ENCODE results near the gene KHDRBS1. TPM values are rescaled to one million over a fixed set of nuclear protein-coding genes. Genes with fewer than 3 reads are reported as not detected.

KHDRBS1 gene
- total and polyA plus RNA-seq, 2 of the 13 experiments (the other 11 are each of a cell fraction or from before 2014, with no cell fraction given) = 25.1 to 39.0 TPM

- peak; percentile 31; the same call in 1 of the 2 replicates for TF ChIP-seq SMC3 (IDR thresholded peaks at IDR 0.05; ENCODE audit: low read length)
- TF ChIP-seq EHMT2 (IDR thresholded peaks at IDR 0.05; ENCODE audit: borderline replicate concordance, low read depth, low read length) = no peak
- no peak for TF ChIP-seq POGK (CRISPR knock-in tag; conservative IDR thresholded peaks at IDR 0.05)
- peak; percentile 50 for TF ChIP-seq CTCF (CRISPR knock-in tag; IDR thresholded peaks at IDR 0.05)
Observed at GRCh38 chr1:31977385-31978131, 36.1 kb upstream of the KHDRBS1 start (continued).

- Histone ChIP-seq H3K9me3 (ENCODE audit: low read length) (no peaks in the 10 kb centered on the region), H4K20me1 (ENCODE audit: insufficient read depth, low read length) (no peaks in the 10 kb centered on the region), H2AFZ (ENCODE audit: low read length) (no peak overlapping the region), H3K36me3 (replicated peaks in 1 of 2; ENCODE audit: control insufficient read depth in 1 of 2, insufficient read depth in 2 of 2, low read length in 2 of 2) (no peaks in the 10 kb centered on the region), H3K4me1 (ENCODE audit: insufficient read depth, low read length) (peaks cover 7% of the 10 kb centered on the region; the same call in 1 of the 2 replicates), H3K27ac (ENCODE audit: extremely low read length, insufficient read depth, low read length) (no peak overlapping the region), H3K4me2 (ENCODE audit: low read depth, low read length) (no peak overlapping the region), H3K79me2 (ENCODE audit: insufficient read depth, low read length) (no peaks in the 10 kb centered on the region), H3K27me3 (ENCODE audit: control insufficient read depth in 1 of 2, insufficient read depth in 2 of 2, low read length in 2 of 2) (peaks cover 0 to 2% of the 10 kb centered on the region in 2 experiments; a peak in 2 of 5 replicates), H3K4me3 (replicated peaks in 1 of 3; ENCODE audit: insufficient read depth in 1 of 3, low read depth in 2 of 3, low read length in 3 of 3) (no peak overlapping the region), H3K9ac (ENCODE audit: insufficient read depth, low read depth, low read length) (no peak overlapping the region)
- no peak for ATAC-seq
- no TSS peak for BruUV-seq (replicated peaks)
- WGBS (ENCODE audit: low lambda C conversion rate) = 26% methylated on average over 4 of the region's 4 CpGs
- CTCF ChIA-PET (ENCODE audit: low intra/inter-chr PET ratio, low total read pairs) = no interaction called here
- intact Hi-C loops (cut with micrococcal nuclease; ENCODE audit: unreplicated experiment) = no loop called here
- no peak for DNase-seq (ENCODE audit: low spot score)
- no peak for FAIRE-seq
- POLR2A ChIA-PET = no interaction called here
- in situ Hi-C loops (cut with HindIII; ENCODE audit: extremely low pct_ligation_motif_present, low pct_unique_long_range_greater_than_20kb) = no loop called here
- no peak for TF ChIP-seq GTF3A (CRISPR knock-in tag; conservative IDR thresholded peaks at IDR 0.05)
- TF ChIP-seq PAXIP1 (CRISPR knock-in tag; conservative IDR thresholded peaks at IDR 0.05) = no peak
- TF ChIP-seq NR0B2 (CRISPR knock-in tag; IDR thresholded peaks at IDR 0.05) = no peak
- no peak for TF ChIP-seq TRIM22 (IDR thresholded peaks at IDR 0.05)
- TF ChIP-seq ZNF713 (CRISPR knock-in tag; IDR thresholded peaks at IDR 0.05) = no peak
- no peak for TF ChIP-seq ZBTB37 (CRISPR knock-in tag; IDR thresholded peaks at IDR 0.05)
Observed at GRCh38 chr1:31978843-31979400, 34.7 kb upstream of the KHDRBS1 start.
